Stomach (tissue), 4 donors: ENCODE results near the gene TK1.

Experiments
- CTCF ChIP-seq, 7 experiments: fragments of 450-650 bp in 4 of 7; fragments of 200-600 bp in 3 of 7; sonication (generic) in 3 of 7; IDR thresholded peaks; one replicate each; pipeline ENCODE4 v1.5.1; 2016 to 2019; ENCODE audit warnings: antibody characterized with exemption in 7 of 7, control low read depth in 2 of 7, mild to moderate bottlenecking in 1 of 7
- EP300 ChIP-seq: sonication (generic); formaldehyde crosslinking; IDR thresholded peaks from one replicate; pipeline ENCODE4 v1.6.1; 2017; ENCODE audit warnings: antibody characterized with exemption
- POLR2A ChIP-seq, 4 donors: fragments of 450-650 bp; IDR thresholded peaks; one replicate each; pipeline ENCODE4 v1.6.1; 2016; ENCODE audit warnings: antibody characterized with exemption in 4 of 4, control low read depth in 2 of 4, mild to moderate bottlenecking in 1 of 4, moderate library complexity in 1 of 4
- POLR2AphosphoS5 ChIP-seq, 3 donors: sonication (generic); formaldehyde crosslinking; IDR thresholded peaks; one replicate each; pipeline ENCODE4 v1.6.1; 2016; ENCODE audit warnings: antibody characterized with exemption in 3 of 3

GRCh38 chr17:78125976-78126894, 60.6 kb downstream of the TK1 start:
- no peak for TF ChIP-seq CTCF (IDR thresholded peaks at IDR 0.05)
- TF ChIP-seq EP300 = no peak
- TF ChIP-seq POLR2A (IDR thresholded peaks at IDR 0.05) = no peak
- no peak for TF ChIP-seq POLR2AphosphoS5 (IDR thresholded peaks at IDR 0.05)
